ENCODE results near the gene HIVEP3. TPM values are rescaled to one million over a fixed set of nuclear protein-coding genes. Genes with fewer than 3 reads are reported as not detected.

Gene HIVEP3
- total RNA-seq, 1 experiment from 2014 or later = 3.1 TPM

- no peak for DNase-seq (ENCODE audit: low spot score)
Measured at GRCh38 chr1:41468122-41468762, 450.5 kb downstream of the HIVEP3 start.

- no peak for DNase-seq (ENCODE audit: low spot score)
Measured at GRCh38 chr1:41467673-41468072, 451.0 kb downstream of the HIVEP3 start.

- DNase-seq (ENCODE audit: low spot score) = no peak
Measured at GRCh38 chr1:41466146-41466545, 452.6 kb downstream of the HIVEP3 start.

- DNase-seq (ENCODE audit: low spot score) = no peak
Measured at GRCh38 chr1:41465741-41466140, 453.0 kb downstream of the HIVEP3 start.

- DNase-seq (ENCODE audit: low spot score) = no peak
Measured at GRCh38 chr1:41464885-41465284, 453.8 kb downstream of the HIVEP3 start.

GRCh38 chr1:41463516-41463915 lies 455.2 kb downstream of the HIVEP3 start:
- no peak for DNase-seq (ENCODE audit: low spot score)

- no peak for DNase-seq (ENCODE audit: low spot score)
Measured at GRCh38 chr1:41462680-41463004, 456.1 kb downstream of the HIVEP3 start.

- no peak for DNase-seq (ENCODE audit: low spot score)
Measured at GRCh38 chr1:41461790-41462679, 456.7 kb downstream of the HIVEP3 start.

GRCh38 chr1:41456847-41457540 lies 461.7 kb downstream of the HIVEP3 start:
- no peak for DNase-seq (ENCODE audit: low spot score)

Other genes starting within 250 kb of the HIVEP3 start
- gene GUCA2B, start 234.5 kb upstream of the HIVEP3 start, total RNA-seq (2014; rRNA removed; shearing (Covaris generic)) = not detected in 2 replicates
- gene GUCA2A, start 245.8 kb upstream of the HIVEP3 start, total RNA-seq (2014; rRNA removed; shearing (Covaris generic)) = not detected in 2 replicates